Right lobe of liver (tissue), 4 donors: ENCODE data around the gene OR4F6.

Source experiments
- CTCF ChIP-seq, 4 donors: fragments of 200-600 bp in 3 of 4; fragments of 450-650 bp in 1 of 4; IDR thresholded peaks; one replicate each; pipeline versions ENCODE4 v1.5.1 to v1.8.0; 2016 to 2022; ENCODE audit warnings: antibody characterized with exemption in 4 of 4, mild to moderate bottlenecking in 2 of 4
- POLR2A ChIP-seq: fragments of 450-650 bp; IDR thresholded peaks from one replicate; pipeline ENCODE4 v1.6.1; 2017; ENCODE audit warnings: antibody characterized with exemption, mild to moderate bottlenecking
- donor health status: DM: no; HTN: no; CAD: no.
- donor health status: DM: no; HTN: no; CAD: no.
- donor health status: DM: no; HTN: yes; CAD: no.

- no peak for TF ChIP-seq POLR2A
- TF ChIP-seq CTCF (IDR thresholded peaks at IDR 0.05): no peak
Measured at GRCh38 chr15:101799665-101800064, 3.6 kb upstream of the OR4F6 start.
